Measurements from ENCODE around the gene OLFML3.

GRCh38 chr1:113929750-113930498 is 49.4 kb upstream of the OLFML3 start:
- TF ChIP-seq EP300 (IDR thresholded peaks at IDR 0.05; ENCODE audit: borderline replicate concordance) (no peak), FOXM1 (IDR thresholded peaks at IDR 0.05; ENCODE audit: borderline replicate concordance, low read depth) (no peak), YY1 (IDR thresholded peaks at IDR 0.05; ENCODE audit: low read depth) (no peak)
